NCI-H1417 (cell line): ENCODE measurements around the gene CDH4.

ENCODE experiments used
- DNase-seq, 3 experiments: peaks; one replicate each; lab custom pipeline; 2025; lab: John Stamatoyannopoulos, UW

CDH4 gene

DNA sequence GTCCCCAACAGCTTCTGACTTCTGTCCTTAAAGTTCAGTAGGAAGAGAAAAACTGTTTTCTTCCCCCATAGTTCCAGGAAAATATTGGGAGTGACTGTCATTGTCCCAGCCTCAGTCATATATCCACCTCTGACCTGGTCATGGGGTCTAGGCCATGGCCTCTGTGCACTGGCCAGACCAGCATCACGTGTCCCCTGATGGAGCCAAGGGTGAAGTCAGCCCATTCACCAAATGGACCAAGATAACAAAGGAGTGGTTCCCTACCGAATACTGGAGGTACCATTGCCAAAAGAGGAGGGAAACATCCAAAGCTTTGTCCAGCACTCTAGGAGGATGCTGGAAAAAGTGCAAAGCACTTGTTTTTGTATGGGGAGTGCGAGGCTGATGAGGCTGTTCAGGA lies 418.2 kb downstream of the CDH4 start:
- no peak for DNase-seq

- no peak for DNase-seq
Measured at GRCh38 chr20:61671559-61671958, 419.5 kb downstream of the CDH4 start.

DNA sequence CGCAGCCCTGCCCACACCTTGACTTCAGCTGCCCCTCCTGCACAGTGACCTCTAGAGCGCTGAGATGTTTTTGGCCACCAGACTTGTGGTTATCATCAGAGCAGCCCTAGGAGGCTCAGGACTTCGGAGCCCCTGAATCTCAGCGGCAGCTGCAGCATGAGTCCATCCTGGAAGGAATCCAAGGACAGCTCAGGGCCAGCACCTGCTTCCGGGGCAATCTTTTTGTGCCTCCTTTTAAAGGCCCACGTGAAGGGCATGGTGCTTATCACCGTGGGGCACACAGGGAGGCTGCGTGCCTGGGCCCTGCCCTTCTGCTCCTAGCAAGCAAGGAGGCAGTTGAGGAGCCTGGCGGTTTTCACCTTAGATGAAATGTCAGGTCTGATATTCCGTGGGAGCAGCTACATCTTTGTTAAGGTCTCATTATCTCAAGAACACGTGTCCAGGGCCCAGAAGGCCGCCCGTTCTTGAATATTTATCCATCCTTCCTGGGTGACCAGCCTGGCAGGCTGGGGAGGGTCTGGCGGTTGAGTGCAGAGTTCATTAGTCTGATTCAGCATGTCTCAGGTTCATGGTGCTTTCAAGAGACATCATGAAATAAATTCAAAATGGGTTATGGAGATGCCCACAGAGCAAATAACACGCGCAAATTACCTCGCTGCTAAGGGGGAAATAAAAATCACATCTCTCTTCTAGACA lies 421.2 kb downstream of the CDH4 start:
- peak in 2 of 3 experiments; percentile 66 to 88 for DNase-seq

- DNase-seq: no peak
Measured at GRCh38 chr20:61674121-61674520, 422.1 kb downstream of the CDH4 start.

DNA sequence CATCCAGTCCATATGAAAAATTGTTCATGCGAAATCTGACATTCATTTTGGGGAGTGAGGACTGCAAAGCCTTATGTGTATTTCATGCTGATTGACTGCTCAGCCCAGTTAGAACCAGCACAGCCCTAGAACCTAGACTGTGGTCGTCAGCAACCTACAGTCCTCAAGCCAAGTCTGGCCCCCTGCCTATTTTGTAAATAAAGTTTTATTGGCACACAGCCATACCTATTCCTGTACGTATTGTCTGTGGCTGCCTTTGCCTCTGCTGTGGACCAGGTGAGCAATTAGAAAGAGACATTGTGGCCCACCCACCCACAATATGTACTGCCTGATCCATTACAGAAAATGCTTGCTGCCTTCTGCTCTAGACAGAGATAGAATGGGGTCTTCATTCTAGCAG lies 422.6 kb downstream of the CDH4 start:
- DNase-seq: no peak

DNA sequence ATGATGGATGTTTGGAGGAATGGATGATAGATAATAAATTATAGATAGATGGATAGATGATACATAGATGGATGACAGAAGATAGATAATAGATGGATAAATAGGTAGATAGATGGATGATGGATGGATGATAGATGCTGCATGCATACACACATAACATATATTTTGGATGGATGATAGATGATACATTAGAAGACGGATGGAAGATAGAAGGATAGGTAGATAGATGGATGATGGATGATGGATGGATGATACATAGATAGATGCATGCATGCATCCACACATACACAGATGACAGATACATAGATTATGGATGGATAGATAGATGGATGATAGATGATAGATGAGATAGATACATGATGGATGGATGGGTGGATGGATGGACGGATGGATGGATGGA lies 425.9 kb downstream of the CDH4 start:
- no peak for DNase-seq

- DNase-seq: no peak
Measured at GRCh38 chr20:61678437-61678836, 426.4 kb downstream of the CDH4 start.

DNA sequence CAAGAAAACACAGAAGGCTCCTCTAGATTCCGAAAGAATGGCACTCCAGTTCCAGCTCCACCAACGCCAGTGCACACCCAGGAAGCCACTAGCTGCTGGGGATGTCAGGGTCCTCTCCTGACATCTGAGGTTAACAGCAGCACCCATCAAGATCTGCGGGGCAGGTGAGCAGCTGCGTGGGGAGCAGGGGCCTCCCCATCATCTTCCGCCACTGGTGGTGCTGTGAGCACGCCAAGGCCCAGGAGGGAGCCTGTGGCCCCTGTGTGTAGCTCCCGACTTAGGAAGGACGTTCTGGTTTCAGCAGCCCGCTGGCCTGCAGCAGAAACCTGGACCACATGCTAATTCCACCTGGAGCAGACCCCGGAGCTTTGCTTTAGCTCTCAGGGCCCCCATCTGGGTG lies 427.4 kb downstream of the CDH4 start:
- DNase-seq: no peak

- no peak for DNase-seq
Measured at GRCh38 chr20:61680096-61680495, 428.0 kb downstream of the CDH4 start.

DNA sequence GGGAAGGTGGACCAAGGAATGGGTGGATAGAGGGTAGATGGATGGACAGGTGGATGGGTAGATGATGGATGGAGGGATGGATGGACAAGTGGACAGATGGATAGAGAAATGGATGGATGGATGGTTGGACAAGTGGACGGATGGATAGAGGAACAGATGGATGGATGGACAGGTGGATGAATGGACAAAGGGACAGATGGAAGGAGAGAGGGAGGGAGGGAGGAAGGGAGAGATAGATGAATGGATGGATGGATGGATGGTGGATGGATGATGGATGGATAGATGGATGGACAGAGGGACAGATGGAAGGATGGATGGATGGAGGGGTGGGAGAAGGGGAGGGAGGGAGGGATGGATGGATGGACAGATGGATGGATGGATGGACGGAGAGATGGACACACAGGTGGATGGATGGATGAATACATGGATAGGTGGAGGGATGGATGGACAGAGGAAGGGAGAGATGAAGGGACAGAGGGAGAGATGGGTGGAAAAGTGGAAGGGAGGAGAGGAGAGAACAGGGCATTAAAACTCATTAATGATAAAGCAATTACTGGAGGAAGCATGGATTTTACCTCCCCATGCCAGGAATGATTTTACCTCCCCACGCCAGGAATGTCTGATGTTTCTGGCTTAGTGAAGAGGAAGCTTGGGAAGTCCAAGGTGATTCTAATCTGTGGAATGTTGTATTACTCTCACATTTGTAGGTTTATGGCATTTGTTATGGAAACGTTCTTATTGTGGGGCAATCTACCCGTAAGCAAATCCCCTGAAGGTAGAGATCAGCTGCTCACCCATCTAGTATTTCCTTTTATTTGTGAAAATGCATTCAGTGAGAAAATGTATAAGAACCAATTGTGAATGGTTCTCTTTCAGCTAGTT lies 430.3 kb downstream of the CDH4 start:
- peak in 1 of 3 experiments; percentile 40 for DNase-seq

DNA sequence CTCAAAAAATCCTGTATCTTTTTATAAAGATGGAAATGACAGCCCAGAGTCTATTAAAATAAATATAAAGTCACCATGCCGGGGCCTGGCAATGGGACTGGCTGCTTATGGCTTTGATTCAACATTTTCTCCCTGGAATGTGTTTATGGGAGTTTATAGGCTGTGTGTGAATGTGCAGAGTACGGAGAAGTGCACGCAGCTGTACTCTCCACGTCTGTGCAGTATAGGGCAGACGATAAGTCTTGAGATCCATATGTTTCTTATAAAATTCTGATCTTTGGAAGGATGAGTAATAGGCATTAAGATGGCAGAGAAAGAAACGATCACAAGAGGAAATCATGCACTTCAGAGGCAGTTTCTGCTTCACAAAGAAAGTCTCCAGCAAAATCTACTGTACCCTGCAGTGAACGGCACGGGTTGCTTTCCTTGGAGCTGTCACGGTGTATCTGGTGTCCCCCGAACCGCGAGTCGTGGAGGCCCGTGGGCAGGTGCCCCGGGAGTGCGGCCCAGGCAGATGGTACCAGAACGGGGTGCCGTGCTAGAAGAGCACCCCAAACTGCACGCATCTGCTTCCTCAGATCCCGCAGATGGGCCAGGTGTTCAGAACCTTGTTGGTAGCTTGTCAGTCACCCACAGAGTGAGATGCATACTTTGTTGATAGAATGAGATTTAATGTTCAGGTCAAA lies 431.1 kb downstream of the CDH4 start:
- peak in 1 of 3 experiments; percentile 42 for DNase-seq

GRCh38 chr20:61683721-61684120 lies 431.7 kb downstream of the CDH4 start:
- peak; percentile 76 to 93 (median 91) for DNase-seq

DNA sequence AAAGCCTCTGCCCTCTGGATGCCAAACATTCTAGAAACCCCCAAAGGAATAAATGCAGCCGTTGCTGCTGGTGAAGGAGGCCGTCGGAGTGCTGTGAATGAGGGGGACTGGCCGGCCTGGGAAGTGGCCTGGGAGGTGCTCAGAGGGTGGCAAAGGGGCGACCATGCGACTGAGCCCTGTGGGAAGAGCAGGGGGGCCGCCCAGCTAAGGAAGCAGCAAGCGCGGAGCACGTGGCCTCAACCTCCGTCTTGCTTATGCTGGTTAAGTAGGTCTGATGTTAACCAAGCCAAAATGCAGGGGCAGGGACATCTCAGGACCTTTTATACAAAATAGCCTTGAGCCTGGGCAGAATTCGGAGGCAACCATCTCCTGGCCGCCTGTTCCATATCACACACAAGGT lies 432.1 kb downstream of the CDH4 start:
- peak in 1 of 3 experiments; percentile 58 for DNase-seq

DNA sequence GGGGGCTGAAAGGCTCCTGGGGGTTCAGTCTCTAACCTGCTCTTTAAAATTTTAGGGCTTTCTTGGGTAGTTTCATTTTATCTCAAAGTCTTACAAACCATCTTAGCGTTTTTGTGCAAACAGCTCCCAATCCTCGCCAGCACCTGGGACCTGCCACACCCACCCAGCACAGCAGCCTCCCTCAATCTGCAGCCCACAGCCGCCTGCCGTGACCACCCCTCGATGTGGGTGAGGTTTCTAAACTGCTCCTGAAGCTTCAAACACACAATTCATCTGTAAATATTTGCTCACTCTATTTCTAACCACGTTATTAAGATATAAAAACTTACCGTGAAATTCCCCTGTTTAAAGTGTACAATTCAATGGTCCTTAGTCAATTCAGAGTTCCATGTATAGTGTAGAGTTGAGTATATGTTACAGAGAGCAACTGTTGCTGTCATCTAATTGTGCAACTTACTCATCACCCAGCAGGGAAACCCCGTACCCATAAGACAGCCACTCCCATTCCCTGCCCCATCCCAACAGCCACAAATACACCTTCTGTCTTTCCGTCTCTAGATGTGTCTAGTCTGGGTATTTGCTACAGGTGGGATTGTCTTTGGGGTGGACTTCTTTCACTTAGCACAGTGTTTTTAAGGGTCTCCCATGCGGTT lies 432.6 kb downstream of the CDH4 start:
- DNase-seq: peak; percentile 52 to 77 (median 58)

DNA sequence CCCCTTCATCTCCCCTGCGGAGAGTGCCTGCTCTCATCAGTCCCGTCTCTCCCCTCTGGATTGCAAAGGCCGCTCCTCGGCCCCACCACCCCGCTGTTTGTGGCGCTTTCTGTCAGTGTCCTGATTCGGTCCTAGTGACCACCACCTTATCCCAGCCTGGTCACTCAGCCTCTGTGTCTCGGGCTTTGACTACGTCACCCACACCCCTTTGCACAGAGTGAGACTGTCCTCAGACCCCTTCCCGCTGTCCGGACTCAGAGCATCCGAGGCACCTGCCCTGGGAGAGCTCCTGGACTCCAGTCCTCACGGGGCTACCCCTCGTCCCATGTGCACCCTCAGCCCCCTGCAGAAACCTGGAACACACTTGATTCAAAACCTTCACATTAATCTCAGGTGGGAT lies 433.4 kb downstream of the CDH4 start:
- DNase-seq: no peak

GRCh38 chr20:61686051-61686936 lies 434.2 kb downstream of the CDH4 start:
- DNase-seq: no peak

- no peak for DNase-seq
Measured at GRCh38 chr20:61688411-61688810, 436.4 kb downstream of the CDH4 start.

DNA sequence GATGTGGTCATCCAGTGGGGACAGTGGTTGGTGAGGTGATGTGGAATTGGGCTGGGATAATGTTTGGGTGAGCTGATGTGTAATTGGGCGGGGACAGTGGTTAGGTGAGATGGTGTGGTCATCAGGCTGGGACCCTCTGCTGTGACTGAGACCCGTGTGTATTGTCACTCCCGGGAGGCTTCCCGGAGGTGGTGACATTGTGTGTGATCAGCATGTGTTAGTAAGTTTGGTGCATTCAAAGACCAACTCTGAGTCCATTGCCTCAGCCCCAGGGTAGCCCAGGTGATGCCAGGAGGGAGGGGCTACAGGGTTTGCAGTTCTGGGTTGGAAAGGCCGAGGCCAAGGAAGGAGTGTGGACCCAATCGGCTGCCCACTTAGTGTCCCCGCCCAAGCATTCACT lies 438.1 kb downstream of the CDH4 start:
- no peak for DNase-seq

DNA sequence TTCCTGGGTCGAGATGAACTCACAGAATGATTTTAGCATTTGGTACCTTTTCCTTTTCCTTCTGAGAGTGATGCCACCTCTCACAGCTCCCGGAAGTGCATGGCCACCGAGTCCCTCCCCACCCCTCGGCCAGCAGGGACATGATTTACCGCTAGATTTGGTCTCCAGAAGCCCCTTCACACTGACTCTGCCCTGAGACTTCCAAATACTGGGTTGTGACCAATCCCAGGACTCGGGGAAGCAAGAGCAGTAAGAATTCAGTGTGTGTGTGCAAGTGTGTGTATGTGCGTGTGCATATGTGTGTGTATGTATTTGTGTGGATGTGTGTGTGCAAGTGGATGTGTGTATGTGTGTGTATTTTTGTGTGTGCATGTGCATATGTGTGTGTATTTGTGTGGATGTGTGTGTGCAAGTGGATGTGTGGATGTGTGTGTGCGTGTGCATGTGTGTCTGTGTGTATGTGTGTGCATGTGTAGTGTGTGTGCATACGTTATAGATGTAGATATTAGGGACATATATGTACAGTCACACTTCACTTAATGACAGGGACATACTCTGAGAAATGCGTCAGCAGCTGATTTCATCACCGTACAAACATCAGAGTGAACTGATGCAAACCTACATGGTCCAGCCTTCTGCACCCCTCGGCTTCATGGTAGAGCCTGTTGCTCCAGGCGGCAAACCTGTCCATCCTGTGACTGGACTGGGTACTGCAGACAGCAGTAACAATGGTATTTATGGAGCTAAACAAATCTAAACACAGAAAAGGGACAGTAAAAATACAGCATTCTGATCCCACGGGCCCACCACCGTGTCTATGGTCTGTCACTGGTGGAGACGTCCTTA lies 439.2 kb downstream of the CDH4 start:
- peak in 1 of 3 experiments; percentile 33 for DNase-seq

DNA sequence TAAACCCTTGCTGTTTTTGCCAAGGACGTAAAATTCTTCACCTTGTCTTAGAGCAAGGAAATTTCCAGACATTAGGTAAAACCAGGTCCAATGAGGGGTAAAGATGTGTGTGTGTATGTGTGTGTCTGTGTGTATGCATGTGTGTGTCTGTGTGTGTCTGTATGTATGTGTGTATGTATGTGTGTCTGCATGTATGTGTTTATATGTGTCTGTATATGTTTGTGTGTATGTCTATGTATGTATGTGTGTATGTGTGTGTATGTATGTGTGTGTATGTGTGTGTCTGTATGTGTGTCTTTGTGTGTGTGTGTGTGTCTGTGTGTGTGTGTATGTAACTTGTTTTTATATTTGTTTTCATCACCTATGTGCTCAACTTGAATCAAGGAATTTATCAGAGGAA lies 439.9 kb downstream of the CDH4 start:
- no peak for DNase-seq
